SK-N-SH treated with all-trans-retinoic acid at 6 μM for 48 hours (cell line): ENCODE data around the gene C19orf44.
"Not testable (repeated sequence)": the region's sequence is repeated elsewhere in the genome, so short reads cannot be mapped to it uniquely, and the experiment has no call there.

Source experiments
- ATAC-seq: fragments of 200-7000 bp; cut with Tn5 transposase; 3 replicates; pipeline ENCODE4 v1.9.1; 2020; ENCODE audit warnings: mild to moderate bottlenecking, moderate library complexity
- ARNTL ChIP-seq: fragments of 450-650 bp; formaldehyde crosslinking; IDR thresholded peaks from 2 replicates; pipeline ENCODE4 v1.5.0; 2020; ENCODE audit warnings: low read depth, mild to moderate bottlenecking, moderate library complexity, borderline replicate concordance
- BACH2 ChIP-seq: fragments of 250-450 bp; sonication (Bioruptor Pico); IDR thresholded peaks from 2 replicates; pipeline ENCODE4 v1.9.0; 2021; ENCODE audit warnings: mild to moderate bottlenecking, borderline replicate concordance
- CSDC2 ChIP-seq: fragments of 250-450 bp; sonication (Bioruptor Pico); IDR thresholded peaks from 2 replicates; pipeline ENCODE4 v1.5.0; 2020; ENCODE audit warnings: mild to moderate bottlenecking, moderate library complexity
- CSRNP3 ChIP-seq: fragments of 250-450 bp; sonication (Bioruptor Pico); IDR thresholded peaks from 2 replicates; pipeline ENCODE4 v1.5.1; 2021; ENCODE audit warnings: mild to moderate bottlenecking, moderate library complexity
- ESRRG ChIP-seq: fragments of 250-450 bp; sonication (Bioruptor Pico); IDR thresholded peaks from 2 replicates; pipeline ENCODE4 v1.6.1; 2021; ENCODE audit warnings: mild to moderate bottlenecking
- GLIS3 ChIP-seq: fragments of 250-450 bp; sonication (Bioruptor Pico); IDR thresholded peaks from 2 replicates; pipeline ENCODE4 v1.5.0; 2020; ENCODE audit warnings: mild to moderate bottlenecking, moderate library complexity
- ISL1 ChIP-seq: fragments of 250-450 bp; sonication (Bioruptor Pico); IDR thresholded peaks from 2 replicates; pipeline ENCODE4 v2.1.2; 2022; ENCODE audit warnings: mild to moderate bottlenecking, moderate library complexity
- OSR1 ChIP-seq: fragments of 250-450 bp; sonication (Bioruptor Pico); IDR thresholded peaks from 2 replicates; pipeline ENCODE4 v1.8.0; 2022; ENCODE audit warnings: moderate library complexity, mild to moderate bottlenecking, inconsistent platforms
- PATZ1 ChIP-seq: fragments of 250-450 bp; sonication (Bioruptor Pico); IDR thresholded peaks from 2 replicates; pipeline ENCODE4 v1.8.0; 2020; ENCODE audit warnings: mild to moderate bottlenecking, moderate library complexity, borderline replicate concordance
- POU6F1 ChIP-seq: fragments of 250-450 bp; sonication (Bioruptor Pico); IDR thresholded peaks from 2 replicates; pipeline ENCODE4 v1.8.0; 2021; ENCODE audit warnings: low read depth, mild to moderate bottlenecking, moderate library complexity, borderline replicate concordance
- PPARA ChIP-seq: fragments of 250-450 bp; sonication (Bioruptor Pico); IDR thresholded peaks from 2 replicates; pipeline ENCODE4 v1.5.0; 2020; ENCODE audit warnings: mild to moderate bottlenecking, borderline replicate concordance
- RARB ChIP-seq: fragments of 250-450 bp; sonication (Bioruptor Pico); IDR thresholded peaks from 2 replicates; pipeline ENCODE4 v1.8.0; 2021; ENCODE audit warnings: mild to moderate bottlenecking, moderate library complexity
- SNAI2 ChIP-seq: fragments of 250-450 bp; sonication (Bioruptor Pico); IDR thresholded peaks from 2 replicates; pipeline ENCODE4 v1.5.0; 2020; ENCODE audit warnings: mild to moderate bottlenecking, moderate library complexity
- TCF4 ChIP-seq: fragments of 250-450 bp; sonication (Bioruptor Pico); IDR thresholded peaks from 2 replicates; pipeline ENCODE4 v1.8.0; 2021; ENCODE audit warnings: mild to moderate bottlenecking, moderate library complexity, borderline replicate concordance
- TOX ChIP-seq: fragments of 250-450 bp; sonication (Bioruptor Pico); IDR thresholded peaks from 2 replicates; pipeline ENCODE4 v1.8.0; 2021; ENCODE audit warnings: mild to moderate bottlenecking, moderate library complexity, borderline replicate concordance
- ZC3H10 ChIP-seq: fragments of 250-450 bp; sonication (Bioruptor Pico); IDR thresholded peaks from 2 replicates; pipeline ENCODE4 v1.5.1; 2021; ENCODE audit warnings: mild to moderate bottlenecking, moderate library complexity
- ZFP3 ChIP-seq: fragments of 250-450 bp; sonication (Bioruptor Pico); IDR thresholded peaks from 2 replicates; pipeline ENCODE4 v1.5.0; 2020; ENCODE audit warnings: mild to moderate bottlenecking, moderate library complexity
- ZNF565 ChIP-seq: fragments of 450-650 bp; formaldehyde crosslinking; conservative IDR thresholded peaks from 2 replicates; pipeline ENCODE4 v1.5.0; 2020; ENCODE audit warnings: low read depth, mild to moderate bottlenecking, moderate library complexity
- ZNF8 ChIP-seq: fragments of 450-650 bp; formaldehyde crosslinking; IDR thresholded peaks from 2 replicates; pipeline ENCODE4 v1.5.0; 2020; ENCODE audit warnings: mild to moderate bottlenecking, moderate library complexity

C19orf44 gene

GRCh38 chr19:16463341-16463990 is 32.7 kb upstream of the C19orf44 start:
- TF ChIP-seq ZC3H10 (no peak), SNAI2 (no peak), RARB (CRISPR knock-in tag) (no peak), BACH2 (CRISPR knock-in tag) (no peak), ISL1 (CRISPR knock-in tag) (no peak), ZNF565 (CRISPR knock-in tag) (no peak), ZNF8 (CRISPR knock-in tag) (no peak), OSR1 (CRISPR knock-in tag) (no peak), GLIS3 (CRISPR knock-in tag) (no peak), PATZ1 (no peak), PPARA (CRISPR knock-in tag) (no peak)
- no peak for ATAC-seq

DNA sequence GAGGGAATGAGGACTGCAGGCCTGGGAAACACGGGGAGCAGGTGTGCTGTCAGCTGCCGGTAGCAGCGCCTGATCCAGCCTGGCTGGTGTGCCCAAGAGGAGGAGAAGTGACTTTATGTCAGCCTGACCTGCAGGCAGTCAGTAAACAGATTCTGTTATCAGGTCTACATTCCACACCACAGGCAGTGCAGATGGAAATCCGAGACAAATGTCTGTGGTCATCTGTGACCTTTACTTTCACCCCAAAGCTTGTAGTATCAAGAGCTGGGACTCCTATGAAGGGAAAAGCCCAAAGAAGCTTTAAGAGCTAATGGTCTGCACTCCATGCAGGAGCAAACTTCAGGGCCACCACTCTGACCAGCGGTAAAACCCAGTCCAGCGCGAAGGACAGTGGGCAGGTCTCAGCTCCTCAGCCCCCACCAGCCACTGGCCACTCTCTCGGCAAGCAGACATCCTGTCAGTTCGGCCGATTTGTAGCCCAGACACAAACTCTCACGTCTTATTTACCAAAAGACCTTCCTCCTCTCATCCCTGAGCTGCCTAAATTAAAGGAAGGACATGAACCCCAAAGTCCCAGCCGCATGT is 32.1 kb upstream of the C19orf44 start:
- peak; percentile 61 for ATAC-seq
- TF ChIP-seq ZNF8 (CRISPR knock-in tag) (no peak), BACH2 (CRISPR knock-in tag) (no peak), ARNTL (CRISPR knock-in tag) (no peak)

- TF ChIP-seq BACH2 (CRISPR knock-in tag) (no peak), ESRRG (no peak), ZNF8 (CRISPR knock-in tag) (no peak), CSDC2 (CRISPR knock-in tag) (no peak), TCF4 (CRISPR knock-in tag) (no peak), OSR1 (CRISPR knock-in tag) (no peak), PPARA (CRISPR knock-in tag) (no peak), ARNTL (CRISPR knock-in tag) (no peak), POU6F1 (no peak), GLIS3 (CRISPR knock-in tag) (no peak), ZFP3 (CRISPR knock-in tag) (no peak), RARB (CRISPR knock-in tag) (no peak), PATZ1 (no peak), TOX (CRISPR knock-in tag) (no peak), ZC3H10 (no peak), SNAI2 (no peak), ISL1 (CRISPR knock-in tag) (no peak), CSRNP3 (CRISPR knock-in tag) (no peak)
- ATAC-seq = no peak
Observed at GRCh38 chr19:16465239-16465638, 31.0 kb upstream of the C19orf44 start.

DNA sequence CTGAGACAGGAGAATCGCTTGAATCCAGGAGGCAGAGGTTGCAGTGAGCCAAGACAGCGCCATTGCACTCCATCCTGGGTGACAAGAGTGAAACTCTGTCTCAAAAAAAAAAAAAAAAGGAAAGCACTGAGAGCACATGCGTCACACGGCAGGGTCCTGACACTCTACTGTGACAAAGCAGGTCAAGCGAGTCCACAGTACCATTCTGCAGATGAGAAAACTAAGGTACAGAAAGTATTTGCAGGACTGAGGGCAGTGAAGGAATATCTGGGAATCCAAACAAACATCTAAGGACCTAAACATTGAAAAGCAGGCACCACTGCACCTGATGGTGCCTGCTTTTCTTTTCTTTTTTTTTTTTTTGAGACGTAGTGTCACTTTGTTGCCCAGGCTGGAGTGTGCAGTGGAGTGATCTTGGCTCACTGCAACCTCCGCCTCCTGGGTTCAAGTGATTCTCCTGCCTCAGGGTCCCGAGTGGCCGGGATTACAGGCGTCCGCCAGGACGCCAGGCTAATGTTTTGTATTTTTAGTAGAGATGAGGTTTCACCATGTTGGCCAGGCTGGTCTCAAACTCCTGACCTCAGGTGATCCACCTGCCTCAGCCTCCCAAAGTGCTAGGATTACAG is 29.3 kb upstream of the C19orf44 start:
- ATAC-seq = not testable (repeated sequence)
